ENCODE measurements around the gene AHSP.

The AHSP gene

DNA sequence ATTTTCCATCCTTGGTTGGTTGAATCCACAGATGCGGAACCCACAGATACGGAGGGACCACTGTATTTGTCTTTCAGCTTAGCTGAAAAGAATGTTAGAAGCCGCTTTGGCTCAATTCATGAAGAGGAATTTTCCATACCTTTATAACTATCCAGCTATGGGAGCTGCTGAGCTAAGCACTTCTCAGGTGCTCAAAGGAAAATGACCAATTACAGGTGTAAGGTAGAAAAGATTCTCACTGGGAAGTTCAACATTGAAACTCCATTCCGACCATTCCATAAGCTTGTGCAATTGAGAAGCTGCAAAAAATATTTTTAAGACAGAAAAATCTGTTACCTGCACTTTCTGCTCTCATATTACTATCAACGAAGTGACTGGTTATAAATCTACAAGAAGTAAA, 2.7 kb downstream of the AHSP start (continued):
- TF ChIP-seq, protein P1, sequence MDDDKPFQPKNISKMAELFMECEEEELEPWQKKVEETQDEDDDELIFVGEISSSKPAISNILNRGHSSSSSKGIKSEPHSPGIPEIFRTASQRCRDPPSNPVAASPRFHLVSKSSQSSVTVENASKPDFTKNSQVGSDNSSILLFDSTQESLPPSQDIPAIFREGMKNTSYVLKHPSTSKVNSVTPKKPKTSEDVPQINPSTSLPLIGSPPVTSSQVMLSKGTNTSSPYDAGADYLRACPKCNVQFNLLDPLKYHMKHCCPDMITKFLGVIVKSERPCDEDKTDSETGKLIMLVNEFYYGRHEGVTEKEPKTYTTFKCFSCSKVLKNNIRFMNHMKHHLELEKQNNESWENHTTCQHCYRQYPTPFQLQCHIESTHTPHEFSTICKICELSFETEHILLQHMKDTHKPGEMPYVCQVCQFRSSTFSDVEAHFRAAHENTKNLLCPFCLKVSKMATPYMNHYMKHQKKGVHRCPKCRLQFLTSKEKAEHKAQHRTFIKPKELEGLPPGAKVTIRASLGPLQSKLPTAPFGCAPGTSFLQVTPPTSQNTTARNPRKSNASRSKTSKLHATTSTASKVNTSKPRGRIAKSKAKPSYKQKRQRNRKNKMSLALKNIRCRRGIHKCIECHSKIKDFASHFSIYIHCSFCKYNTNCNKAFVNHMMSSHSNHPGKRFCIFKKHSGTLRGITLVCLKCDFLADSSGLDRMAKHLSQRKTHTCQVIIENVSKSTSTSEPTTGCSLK (tag by site-specific recombination; IDR thresholded peaks at IDR 0.05) = no peak
- TF ChIP-seq ZNF10 (tag by site-specific recombination; IDR thresholded peaks at IDR 0.05) = no peak
- no peak for TF ChIP-seq ZNF214 (tag by site-specific recombination; IDR thresholded peaks at IDR 0.05; ENCODE audit: borderline replicate concordance)
- TF ChIP-seq ZNF248 (tag by site-specific recombination; IDR thresholded peaks at IDR 0.05) = no peak
- no peak for TF ChIP-seq ZNF23 (tag by site-specific recombination; IDR thresholded peaks at IDR 0.05; ENCODE audit: borderline replicate concordance)
- TF ChIP-seq ZNF184 (tag by site-specific recombination; IDR thresholded peaks at IDR 0.05) = no peak
- TF ChIP-seq ZNF626 (tag by site-specific recombination; IDR thresholded peaks at IDR 0.05) = no peak
- TF ChIP-seq ZSCAN30 (tag by site-specific recombination; IDR thresholded peaks at IDR 0.05) = no peak

DNA sequence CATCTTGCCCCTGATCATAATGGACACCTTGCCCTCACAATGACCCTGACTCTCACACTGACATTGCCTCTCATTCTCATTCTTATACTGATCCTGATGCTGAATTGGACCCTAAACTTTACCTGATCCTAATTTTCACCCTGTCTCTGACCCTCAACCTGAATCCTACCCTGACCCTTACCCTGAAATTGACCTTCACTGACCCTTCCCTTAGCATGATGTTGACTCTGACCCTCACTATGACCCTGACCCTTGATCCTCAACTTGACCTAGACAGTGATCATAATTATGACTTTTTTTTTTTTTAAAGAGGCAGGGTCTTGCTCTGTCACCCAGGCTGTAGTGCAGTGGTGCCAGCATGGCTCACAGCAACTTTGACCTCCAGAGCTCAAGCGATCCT, 3.4 kb downstream of the AHSP start:
- Histone ChIP-seq H3K27ac (ENCODE audit: extremely low read depth, low read depth, low read length) (no peak overlapping the region), H3K4me3 (ENCODE audit: low read depth, low read length) (no peak overlapping the region), H3K4me1 (ENCODE audit: control insufficient read depth, insufficient read depth, low read length) (no peaks in the 10 kb centered on the region), H3K9me3 (ENCODE audit: control insufficient read depth, insufficient read depth, low read depth, low read length) (no peaks in the 10 kb centered on the region), H3K36me3 (ENCODE audit: control insufficient read depth in 2 of 2, insufficient read depth in 1 of 2, low read length in 2 of 2) (no peaks in the 10 kb centered on the region)
- POLR2A ChIA-PET = no interaction called here
- CTCF ChIA-PET = no interaction called here
- TF ChIP-seq, protein P2, sequence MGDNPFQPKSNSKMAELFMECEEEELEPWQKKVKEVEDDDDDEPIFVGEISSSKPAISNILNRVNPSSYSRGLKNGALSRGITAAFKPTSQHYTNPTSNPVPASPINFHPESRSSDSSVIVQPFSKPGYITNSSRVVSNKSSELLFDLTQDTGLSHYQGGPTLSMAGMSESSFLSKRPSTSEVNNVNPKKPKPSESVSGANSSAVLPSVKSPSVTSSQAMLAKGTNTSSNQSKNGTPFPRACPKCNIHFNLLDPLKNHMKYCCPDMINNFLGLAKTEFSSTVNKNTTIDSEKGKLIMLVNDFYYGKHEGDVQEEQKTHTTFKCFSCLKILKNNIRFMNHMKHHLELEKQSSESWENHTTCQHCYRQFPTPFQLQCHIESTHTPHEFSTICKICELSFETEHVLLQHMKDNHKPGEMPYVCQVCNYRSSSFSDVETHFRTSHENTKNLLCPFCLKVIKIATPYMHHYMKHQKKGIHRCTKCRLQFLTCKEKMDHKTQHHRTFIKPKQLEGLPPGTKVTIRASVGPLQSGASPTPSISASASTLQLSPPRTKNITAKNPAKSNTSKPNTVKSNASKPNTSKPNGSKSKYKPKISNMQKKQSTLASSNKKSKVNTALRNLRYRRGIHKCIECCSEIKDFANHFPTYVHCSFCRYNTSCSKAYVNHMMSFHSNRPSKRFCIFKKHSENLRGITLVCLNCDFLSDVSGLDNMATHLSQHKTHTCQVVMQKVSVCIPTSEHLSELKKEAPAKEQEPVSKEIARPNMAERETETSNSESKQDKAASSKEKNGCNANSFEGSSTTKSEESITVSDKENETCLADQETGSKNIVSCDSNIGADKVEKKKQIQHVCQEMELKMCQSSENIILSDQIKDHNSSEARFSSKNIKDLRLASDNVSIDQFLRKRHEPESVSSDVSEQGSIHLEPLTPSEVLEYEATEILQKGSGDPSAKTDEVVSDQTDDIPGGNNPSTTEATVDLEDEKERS (tag by site-specific recombination; IDR thresholded peaks at IDR 0.05) = no peak
- TF ChIP-seq ZNF747 (tag by site-specific recombination; IDR thresholded peaks at IDR 0.05) (no peak), ZNF426 (tag by site-specific recombination; IDR thresholded peaks at IDR 0.05) (no peak), KLF7 (tag by site-specific recombination; IDR thresholded peaks at IDR 0.05; ENCODE audit: borderline replicate concordance) (no peak), ZNF404 (tag by site-specific recombination; IDR thresholded peaks at IDR 0.05) (no peak), IKZF3 (tag by site-specific recombination; IDR thresholded peaks at IDR 0.05) (no peak)
- TF ChIP-seq, protein P3, sequence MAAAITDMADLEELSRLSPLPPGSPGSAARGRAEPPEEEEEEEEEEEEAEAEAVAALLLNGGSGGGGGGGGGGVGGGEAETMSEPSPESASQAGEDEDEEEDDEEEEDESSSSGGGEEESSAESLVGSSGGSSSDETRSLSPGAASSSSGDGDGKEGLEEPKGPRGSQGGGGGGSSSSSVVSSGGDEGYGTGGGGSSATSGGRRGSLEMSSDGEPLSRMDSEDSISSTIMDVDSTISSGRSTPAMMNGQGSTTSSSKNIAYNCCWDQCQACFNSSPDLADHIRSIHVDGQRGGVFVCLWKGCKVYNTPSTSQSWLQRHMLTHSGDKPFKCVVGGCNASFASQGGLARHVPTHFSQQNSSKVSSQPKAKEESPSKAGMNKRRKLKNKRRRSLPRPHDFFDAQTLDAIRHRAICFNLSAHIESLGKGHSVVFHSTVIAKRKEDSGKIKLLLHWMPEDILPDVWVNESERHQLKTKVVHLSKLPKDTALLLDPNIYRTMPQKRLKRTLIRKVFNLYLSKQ (tag by site-specific recombination; IDR thresholded peaks at IDR 0.05; ENCODE audit: borderline replicate concordance) = no peak
- TF ChIP-seq, protein P4, sequence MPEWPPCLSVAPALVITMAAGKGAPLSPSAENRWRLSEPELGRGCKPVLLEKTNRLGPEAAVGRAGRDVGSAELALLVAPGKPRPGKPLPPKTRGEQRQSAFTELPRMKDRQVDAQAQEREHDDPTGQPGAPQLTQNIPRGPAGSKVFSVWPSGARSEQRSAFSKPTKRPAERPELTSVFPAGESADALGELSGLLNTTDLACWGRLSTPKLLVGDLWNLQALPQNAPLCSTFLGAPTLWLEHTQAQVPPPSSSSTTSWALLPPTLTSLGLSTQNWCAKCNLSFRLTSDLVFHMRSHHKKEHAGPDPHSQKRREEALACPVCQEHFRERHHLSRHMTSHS (tag by site-specific recombination; IDR thresholded peaks at IDR 0.05) = no peak
- TF ChIP-seq, protein P5, sequence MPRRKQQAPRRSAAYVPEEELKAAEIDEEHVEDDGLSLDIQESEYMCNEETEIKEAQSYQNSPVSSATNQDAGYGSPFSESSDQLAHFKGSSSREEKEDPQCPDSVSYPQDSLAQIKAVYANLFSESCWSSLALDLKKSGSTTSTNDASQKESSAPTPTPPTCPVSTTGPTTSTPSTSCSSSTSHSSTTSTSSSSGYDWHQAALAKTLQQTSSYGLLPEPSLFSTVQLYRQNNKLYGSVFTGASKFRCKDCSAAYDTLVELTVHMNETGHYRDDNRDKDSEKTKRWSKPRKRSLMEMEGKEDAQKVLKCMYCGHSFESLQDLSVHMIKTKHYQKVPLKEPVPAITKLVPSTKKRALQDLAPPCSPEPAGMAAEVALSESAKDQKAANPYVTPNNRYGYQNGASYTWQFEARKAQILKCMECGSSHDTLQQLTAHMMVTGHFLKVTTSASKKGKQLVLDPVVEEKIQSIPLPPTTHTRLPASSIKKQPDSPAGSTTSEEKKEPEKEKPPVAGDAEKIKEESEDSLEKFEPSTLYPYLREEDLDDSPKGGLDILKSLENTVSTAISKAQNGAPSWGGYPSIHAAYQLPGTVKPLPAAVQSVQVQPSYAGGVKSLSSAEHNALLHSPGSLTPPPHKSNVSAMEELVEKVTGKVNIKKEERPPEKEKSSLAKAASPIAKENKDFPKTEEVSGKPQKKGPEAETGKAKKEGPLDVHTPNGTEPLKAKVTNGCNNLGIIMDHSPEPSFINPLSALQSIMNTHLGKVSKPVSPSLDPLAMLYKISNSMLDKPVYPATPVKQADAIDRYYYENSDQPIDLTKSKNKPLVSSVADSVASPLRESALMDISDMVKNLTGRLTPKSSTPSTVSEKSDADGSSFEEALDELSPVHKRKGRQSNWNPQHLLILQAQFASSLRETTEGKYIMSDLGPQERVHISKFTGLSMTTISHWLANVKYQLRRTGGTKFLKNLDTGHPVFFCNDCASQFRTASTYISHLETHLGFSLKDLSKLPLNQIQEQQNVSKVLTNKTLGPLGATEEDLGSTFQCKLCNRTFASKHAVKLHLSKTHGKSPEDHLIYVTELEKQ (tag by site-specific recombination; IDR thresholded peaks at IDR 0.05; ENCODE audit: borderline replicate concordance) = no peak
- TF ChIP-seq, protein P6, sequence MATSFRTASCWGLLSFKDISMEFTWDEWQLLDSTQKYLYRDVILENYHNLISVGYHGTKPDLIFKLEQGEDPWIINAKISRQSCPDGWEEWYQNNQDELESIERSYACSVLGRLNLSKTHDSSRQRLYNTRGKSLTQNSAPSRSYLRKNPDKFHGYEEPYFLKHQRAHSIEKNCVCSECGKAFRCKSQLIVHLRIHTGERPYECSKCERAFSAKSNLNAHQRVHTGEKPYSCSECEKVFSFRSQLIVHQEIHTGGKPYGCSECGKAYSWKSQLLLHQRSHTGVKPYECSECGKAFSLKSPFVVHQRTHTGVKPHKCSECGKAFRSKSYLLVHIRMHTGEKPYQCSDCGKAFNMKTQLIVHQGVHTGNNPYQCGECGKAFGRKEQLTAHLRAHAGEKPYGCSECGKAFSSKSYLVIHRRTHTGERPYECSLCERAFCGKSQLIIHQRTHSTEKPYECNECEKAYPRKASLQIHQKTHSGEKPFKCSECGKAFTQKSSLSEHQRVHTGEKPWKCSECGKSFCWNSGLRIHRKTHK (tag by site-specific recombination; IDR thresholded peaks at IDR 0.05) = no peak
- TF ChIP-seq, protein P7, sequence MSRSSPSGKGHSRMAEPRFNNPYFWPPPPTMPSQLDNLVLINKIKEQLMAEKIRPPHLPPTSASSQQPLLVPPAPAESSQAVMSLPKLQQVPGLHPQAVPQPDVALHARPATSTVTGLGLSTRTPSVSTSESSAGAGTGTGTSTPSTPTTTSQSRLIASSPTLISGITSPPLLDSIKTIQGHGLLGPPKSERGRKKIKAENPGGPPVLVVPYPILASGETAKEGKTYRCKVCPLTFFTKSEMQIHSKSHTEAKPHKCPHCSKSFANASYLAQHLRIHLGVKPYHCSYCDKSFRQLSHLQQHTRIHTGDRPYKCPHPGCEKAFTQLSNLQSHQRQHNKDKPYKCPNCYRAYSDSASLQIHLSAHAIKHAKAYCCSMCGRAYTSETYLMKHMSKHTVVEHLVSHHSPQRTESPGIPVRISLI (tag by site-specific recombination; IDR thresholded peaks at IDR 0.05) = no peak
